ENCODE results near the gene EFEMP1.
"Not testable (repeated sequence)": the region's sequence is repeated elsewhere in the genome, so short reads cannot be mapped to it uniquely, and the experiment has no call there.

Gene EFEMP1

GRCh38 chr2:55865096-55865835 lies 58.3 kb downstream of the EFEMP1 start:
- no peak for DNase-seq (ENCODE audit: low spot score)

GRCh38 chr2:55864351-55865084 lies 59.1 kb downstream of the EFEMP1 start:
- no peak for DNase-seq (ENCODE audit: low spot score)

GRCh38 chr2:55862673-55863390 lies 60.8 kb downstream of the EFEMP1 start:
- peak; percentile 14 for DNase-seq (ENCODE audit: low spot score)

GRCh38 chr2:55862246-55862645 lies 61.3 kb downstream of the EFEMP1 start:
- no peak for DNase-seq (ENCODE audit: low spot score)

- DNase-seq (ENCODE audit: low spot score), result no peak
Observed at GRCh38 chr2:55861733-55862132, 61.8 kb downstream of the EFEMP1 start.

- no peak for DNase-seq (ENCODE audit: low spot score)
Observed at GRCh38 chr2:55860832-55861231, 62.8 kb downstream of the EFEMP1 start.

- DNase-seq (ENCODE audit: low spot score), result no peak
Observed at GRCh38 chr2:55859875-55860274, 63.7 kb downstream of the EFEMP1 start.

- no peak for DNase-seq (ENCODE audit: low spot score)
Observed at GRCh38 chr2:55857766-55858165, 65.8 kb downstream of the EFEMP1 start.

- DNase-seq (ENCODE audit: low spot score), result peak; percentile 4
Observed at GRCh38 chr2:55856936-55857335, 66.6 kb downstream of the EFEMP1 start.

- no peak for DNase-seq (ENCODE audit: low spot score)
Observed at GRCh38 chr2:55848096-55848495, 75.5 kb downstream of the EFEMP1 start.

- DNase-seq (ENCODE audit: low spot score), result no peak
Observed at GRCh38 chr2:55846426-55846825, 77.2 kb downstream of the EFEMP1 start.

GRCh38 chr2:55844986-55845385 lies 78.6 kb downstream of the EFEMP1 start:
- DNase-seq (ENCODE audit: low spot score), result no peak

- DNase-seq (ENCODE audit: low spot score), result no peak
Observed at GRCh38 chr2:55843994-55844345, 79.6 kb downstream of the EFEMP1 start.

GRCh38 chr2:55843096-55843993 lies 80.2 kb downstream of the EFEMP1 start:
- DNase-seq (ENCODE audit: low spot score), result peak; percentile 71

- no peak for DNase-seq (ENCODE audit: low spot score)
Observed at GRCh38 chr2:55842046-55842445, 81.5 kb downstream of the EFEMP1 start.

- no peak for DNase-seq (ENCODE audit: low spot score)
Observed at GRCh38 chr2:55840460-55840859, 83.1 kb downstream of the EFEMP1 start.

GRCh38 chr2:55839182-55839819 lies 84.3 kb downstream of the EFEMP1 start:
- no peak for DNase-seq (ENCODE audit: low spot score)

GRCh38 chr2:55838653-55839052 lies 84.9 kb downstream of the EFEMP1 start:
- no peak for DNase-seq (ENCODE audit: low spot score)

GRCh38 chr2:55838117-55838516 lies 85.5 kb downstream of the EFEMP1 start:
- not testable (repeated sequence) for DNase-seq (ENCODE audit: low spot score)

- DNase-seq (ENCODE audit: low spot score), result no peak
Observed at GRCh38 chr2:55837073-55837472, 86.5 kb downstream of the EFEMP1 start.

GRCh38 chr2:55831671-55832410 lies 91.7 kb downstream of the EFEMP1 start:
- not testable (repeated sequence) for DNase-seq (ENCODE audit: low spot score)
